Activated naive CD8-positive, alpha-beta T cell (primary cell): Measurements from ENCODE around the gene RASGRP2.

Experiments
- H3K27ac Mint-ChIP-seq: one replicate; pipeline ENCODE4 v1.8.0; 2021; ENCODE audit warnings: mixed read lengths
- H3K27me3 Mint-ChIP-seq: one replicate; pipeline ENCODE4 v1.8.0; 2021; ENCODE audit warnings: mixed read lengths
- H3K36me3 Mint-ChIP-seq: one replicate; pipeline ENCODE4 v1.8.0; 2021; ENCODE audit warnings: mixed read lengths
- H3K4me1 Mint-ChIP-seq: one replicate; pipeline ENCODE4 v1.8.0; 2021; ENCODE audit warnings: low read depth, mixed read lengths
- H3K4me3 Mint-ChIP-seq: one replicate; pipeline ENCODE4 v1.8.0; 2021; ENCODE audit warnings: mild to moderate bottlenecking, mixed read lengths
- H3K9me3 Mint-ChIP-seq: one replicate; pipeline ENCODE4 v1.8.0; 2021; ENCODE audit warnings: low read depth, mixed read lengths

RASGRP2 gene

GRCh38 chr11:64742087-64742888, 1.7 kb downstream of the RASGRP2 start:
- Mint-ChIP-seq H3K4me1 (peaks cover 43% of the 10 kb centered on the region), H3K27me3 (no peaks in the 10 kb centered on the region), H3K9me3 (no peaks in the 10 kb centered on the region), H3K36me3 (no peaks in the 10 kb centered on the region), H3K27ac (no peak overlapping the region), H3K4me3 (peak overlapping the region; percentile 47)

DNA sequence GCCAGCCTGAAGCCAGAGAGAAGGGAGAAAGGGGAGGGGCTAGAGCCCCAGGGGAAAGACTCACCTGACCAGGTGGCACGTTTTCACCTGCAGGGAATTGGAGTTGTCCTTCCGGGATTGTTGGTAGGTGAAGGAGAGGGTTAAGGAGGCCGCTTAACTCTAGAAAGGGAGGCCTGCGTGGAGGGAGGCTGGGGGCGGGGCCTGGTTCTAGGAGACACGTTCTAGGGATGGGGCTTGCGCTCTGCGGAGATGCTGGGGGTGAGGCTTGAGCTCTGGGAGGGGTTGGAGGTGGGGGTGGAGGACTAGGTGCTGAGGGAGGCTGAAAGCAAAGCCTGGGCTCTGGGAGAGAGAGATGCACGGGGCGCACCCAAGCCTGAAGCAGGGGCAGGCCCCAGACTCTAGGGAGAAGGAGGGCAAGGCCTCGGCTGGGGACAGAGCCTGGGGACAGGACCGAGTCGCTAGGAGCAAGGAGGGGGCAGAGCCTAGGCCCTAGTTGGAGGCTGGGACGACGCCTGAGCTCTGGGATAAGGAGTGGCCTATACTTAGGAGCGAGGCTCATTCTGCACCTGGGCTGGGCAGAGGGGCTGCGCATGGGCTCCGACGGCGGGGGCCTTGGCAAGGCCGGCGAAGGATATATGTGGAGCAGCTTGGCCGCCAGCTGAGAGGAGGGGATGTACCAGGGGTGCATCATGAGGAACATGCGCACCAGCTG, 2.4 kb downstream of the RASGRP2 start:
- Mint-ChIP-seq H3K36me3 (no peaks in the 10 kb centered on the region), H3K9me3 (no peaks in the 10 kb centered on the region), H3K27me3 (no peaks in the 10 kb centered on the region), H3K4me3 (peak overlapping the region; percentile 47), H3K27ac (no peak overlapping the region), H3K4me1 (peaks cover 44% of the 10 kb centered on the region)

GRCh38 chr11:64739871-64740270, 4.1 kb downstream of the RASGRP2 start:
- Mint-ChIP-seq H3K4me3 (no peak overlapping the region), H3K9me3 (no peaks in the 10 kb centered on the region), H3K27me3 (no peaks in the 10 kb centered on the region), H3K27ac (peak overlapping the region; percentile 68), H3K36me3 (no peaks in the 10 kb centered on the region), H3K4me1 (peaks cover 49% of the 10 kb centered on the region)

GRCh38 chr11:64736654-64737053, 7.3 kb downstream of the RASGRP2 start:
- Mint-ChIP-seq H3K36me3 (peaks cover 2% of the 10 kb centered on the region), H3K4me1 (peaks cover 47% of the 10 kb centered on the region), H3K27me3 (no peaks in the 10 kb centered on the region), H3K9me3 (no peaks in the 10 kb centered on the region), H3K27ac (no peak overlapping the region), H3K4me3 (no peak overlapping the region)

DNA sequence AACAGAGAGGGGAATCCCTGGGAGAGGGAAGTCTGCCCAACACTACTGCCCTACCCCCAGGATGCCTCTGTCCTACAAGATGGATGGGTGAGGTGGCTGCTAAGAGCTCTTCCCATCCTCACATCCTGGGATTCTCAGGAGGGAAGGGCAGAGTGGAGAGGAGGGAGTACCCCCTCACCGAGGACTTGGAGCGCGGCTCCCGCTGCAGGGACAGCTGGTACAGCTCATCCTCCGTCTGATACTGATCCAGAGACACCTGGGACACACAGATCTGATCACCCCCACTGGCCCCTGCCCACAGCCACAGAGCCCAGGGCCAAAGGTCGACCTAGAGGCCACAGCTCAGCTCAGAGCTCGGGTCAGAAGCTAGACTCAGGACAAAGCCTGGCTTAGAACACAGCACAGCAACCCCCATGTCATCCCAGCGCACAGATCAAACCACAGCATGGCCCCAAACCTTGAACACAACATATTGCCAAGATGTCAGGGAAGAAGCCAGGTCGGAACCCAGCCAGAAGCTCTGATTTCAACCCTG, 8.2 kb downstream of the RASGRP2 start:
- H3K27me3 Mint-ChIP-seq, result no peaks in the 10 kb centered on the region
- peaks cover 2% of the 10 kb centered on the region for H3K36me3 Mint-ChIP-seq
- H3K9me3 Mint-ChIP-seq, result no peaks in the 10 kb centered on the region
- H3K27ac Mint-ChIP-seq, result peak overlapping the region; percentile 43
- peaks cover 38% of the 10 kb centered on the region for H3K4me1 Mint-ChIP-seq
- H3K4me3 Mint-ChIP-seq, result no peak overlapping the region

GRCh38 chr11:64734811-64735724, 8.9 kb downstream of the RASGRP2 start:
- no peak overlapping the region for H3K4me3 Mint-ChIP-seq
- H3K27ac Mint-ChIP-seq, result peak overlapping the region; percentile 46
- peaks cover 32% of the 10 kb centered on the region for H3K4me1 Mint-ChIP-seq
- H3K9me3 Mint-ChIP-seq, result no peaks in the 10 kb centered on the region
- peaks cover 2% of the 10 kb centered on the region for H3K36me3 Mint-ChIP-seq
- no peaks in the 10 kb centered on the region for H3K27me3 Mint-ChIP-seq

DNA sequence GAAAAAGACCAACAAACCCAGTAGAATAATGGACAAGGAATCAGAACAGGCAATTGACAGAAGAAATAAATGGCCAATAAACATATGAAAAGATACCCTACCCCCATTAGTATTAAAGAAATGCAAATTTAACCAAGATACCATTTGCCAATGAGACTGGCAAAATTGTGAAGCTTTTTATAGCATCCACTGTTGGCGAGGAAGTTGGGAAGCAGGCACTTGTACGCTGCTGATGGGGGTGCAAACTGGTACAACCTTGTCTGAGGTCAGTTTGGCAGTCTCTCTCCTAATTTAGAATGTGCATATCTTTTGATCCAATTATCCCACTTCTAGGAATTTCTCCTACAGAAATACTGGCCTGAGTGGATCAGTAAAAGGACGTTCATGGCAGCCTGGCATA, 12.3 kb downstream of the RASGRP2 start:
- H3K27me3 Mint-ChIP-seq, result no peaks in the 10 kb centered on the region

GRCh38 chr11:64729851-64730382, 14.0 kb downstream of the RASGRP2 start:
- peaks cover 2% of the 10 kb centered on the region for H3K36me3 Mint-ChIP-seq
- H3K27ac Mint-ChIP-seq, result peak overlapping the region; percentile 50
- H3K9me3 Mint-ChIP-seq, result no peaks in the 10 kb centered on the region
- H3K4me3 Mint-ChIP-seq, result no peak overlapping the region
- H3K4me1 Mint-ChIP-seq, result peaks cover 16% of the 10 kb centered on the region
- H3K27me3 Mint-ChIP-seq, result no peaks in the 10 kb centered on the region

More for the DNA sequence above, 12.3 kb downstream of the RASGRP2 start:
- H3K36me3 Mint-ChIP-seq, result peaks cover 2% of the 10 kb centered on the region
- no peak overlapping the region for H3K4me3 Mint-ChIP-seq
- H3K9me3 Mint-ChIP-seq, result no peaks in the 10 kb centered on the region
- peaks cover 19% of the 10 kb centered on the region for H3K4me1 Mint-ChIP-seq
- no peak overlapping the region for H3K27ac Mint-ChIP-seq

GRCh38 chr11:64728757-64729365, 15.1 kb downstream of the RASGRP2 start:
- no peaks in the 10 kb centered on the region for H3K9me3 Mint-ChIP-seq
- H3K27me3 Mint-ChIP-seq, result no peaks in the 10 kb centered on the region
- peaks cover 19% of the 10 kb centered on the region for H3K4me1 Mint-ChIP-seq
- peaks cover 2% of the 10 kb centered on the region for H3K36me3 Mint-ChIP-seq
- H3K4me3 Mint-ChIP-seq, result no peak overlapping the region
- no peak overlapping the region for H3K27ac Mint-ChIP-seq

DNA sequence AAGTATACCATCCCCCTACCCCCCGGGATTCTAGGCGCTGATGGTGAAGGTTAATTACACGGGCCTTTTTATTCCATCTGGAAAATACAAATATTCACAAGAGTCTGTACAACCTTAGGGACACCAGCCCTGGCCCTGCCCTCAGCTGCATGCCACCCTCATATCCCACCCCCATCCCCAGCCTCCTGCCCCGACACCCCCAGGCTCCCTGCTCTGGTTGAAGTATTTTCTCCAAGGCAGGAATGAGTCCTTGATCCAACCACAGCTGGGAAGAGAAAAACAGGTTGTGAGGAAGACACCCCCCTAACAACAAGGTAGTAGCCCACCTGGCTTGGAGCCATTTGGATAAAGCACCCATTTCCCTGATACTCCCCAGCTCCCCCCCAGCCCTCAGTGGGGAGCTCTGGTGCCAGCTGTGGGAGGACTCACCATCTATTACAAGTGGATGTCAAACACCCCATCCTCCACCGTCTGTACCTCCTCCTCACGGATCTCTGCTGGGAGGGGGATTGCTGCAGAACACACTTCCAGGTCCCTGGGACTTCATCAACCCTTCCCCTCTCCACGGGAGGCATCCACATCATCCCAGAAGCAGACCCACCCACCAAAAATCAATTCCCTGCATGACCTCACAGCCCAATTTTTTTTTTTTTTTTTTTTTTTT, 16.9 kb downstream of the RASGRP2 start:
- peaks cover 3% of the 10 kb centered on the region for H3K27me3 Mint-ChIP-seq
- H3K9me3 Mint-ChIP-seq, result no peaks in the 10 kb centered on the region
- H3K4me1 Mint-ChIP-seq, result peaks cover 14% of the 10 kb centered on the region
- peaks cover 2% of the 10 kb centered on the region for H3K36me3 Mint-ChIP-seq
- no peak overlapping the region for H3K4me3 Mint-ChIP-seq
- H3K27ac Mint-ChIP-seq, result no peak overlapping the region

GRCh38 chr11:64726211-64726641, 17.7 kb downstream of the RASGRP2 start:
- no peaks in the 10 kb centered on the region for H3K9me3 Mint-ChIP-seq
- H3K27ac Mint-ChIP-seq, result no peak overlapping the region
- peaks cover 12% of the 10 kb centered on the region for H3K4me1 Mint-ChIP-seq
- peaks cover 3% of the 10 kb centered on the region for H3K27me3 Mint-ChIP-seq
- no peak overlapping the region for H3K4me3 Mint-ChIP-seq
- H3K36me3 Mint-ChIP-seq, result no peaks in the 10 kb centered on the region

DNA sequence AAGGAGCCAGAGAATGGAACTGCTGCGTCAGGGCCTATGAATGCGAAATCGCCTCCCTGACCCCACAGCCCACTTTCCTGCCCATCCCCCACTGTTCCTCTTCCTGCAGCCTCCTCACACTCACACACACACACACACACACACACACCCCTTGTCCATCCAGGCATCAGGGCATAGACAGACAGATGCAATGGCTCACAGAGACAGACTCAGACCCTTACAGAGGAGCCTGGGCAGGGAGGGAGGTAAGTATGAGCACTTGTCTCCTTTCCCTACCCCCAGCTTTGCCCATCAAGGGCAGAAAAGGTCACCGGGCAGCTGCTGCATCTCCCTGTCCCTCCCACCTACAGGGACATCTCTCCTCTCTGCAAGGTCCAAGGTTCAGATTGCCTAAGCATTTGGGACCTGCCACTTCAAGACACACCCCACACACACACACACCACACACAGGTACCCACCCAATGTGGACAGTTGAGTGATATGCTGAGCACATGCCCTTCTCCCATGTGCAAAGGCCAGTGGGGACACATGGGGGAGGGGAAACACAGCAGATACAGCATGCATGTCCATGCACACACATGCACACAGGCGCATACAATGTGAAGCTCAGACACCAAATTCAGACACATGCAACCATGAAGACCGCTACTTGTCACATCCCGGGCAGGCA, 18.9 kb downstream of the RASGRP2 start:
- Mint-ChIP-seq H3K27ac (peak overlapping the region; percentile 2), H3K9me3 (no peaks in the 10 kb centered on the region), H3K36me3 (no peaks in the 10 kb centered on the region), H3K4me3 (no peak overlapping the region), H3K27me3 (peaks cover 3% of the 10 kb centered on the region), H3K4me1 (peaks cover 12% of the 10 kb centered on the region)
